Measurements from ENCODE around the gene PDE12. TPM values are rescaled to one million over a fixed set of nuclear protein-coding genes. Genes with fewer than 3 reads are reported as not detected.

PDE12 gene
- total and polyA plus RNA-seq, 3 experiments from 2014 or later = 15.5 to 33.3 (median 31.6) TPM

DNA sequence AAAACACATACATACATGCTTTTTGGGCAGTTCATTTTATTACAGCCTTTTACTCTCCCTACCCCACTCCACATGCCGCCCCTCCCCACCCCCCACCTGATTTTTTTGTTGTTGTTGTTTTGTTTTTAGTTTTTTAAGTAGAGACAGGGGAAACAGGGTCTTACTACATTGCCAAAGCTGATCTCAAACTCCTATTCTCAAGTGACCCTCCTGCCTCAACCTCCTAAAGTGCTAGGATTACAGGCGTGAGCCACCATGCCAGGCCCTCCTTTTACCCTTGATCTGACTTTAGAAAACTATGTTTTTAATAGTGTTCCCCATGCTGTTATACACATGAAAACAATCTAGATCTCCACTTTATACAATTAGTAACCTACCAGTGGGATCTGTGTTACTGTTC lies 14.8 kb downstream of the PDE12 start:
- no peaks in the 10 kb centered on the region for H3K27me3 ChIP-seq (ENCODE audit: insufficient read depth, low read length, poor library complexity, severe bottlenecking)

GRCh38 chr3:57572096-57572495 lies 16.0 kb downstream of the PDE12 start:
- Mint-ChIP-seq H3K4me3 (no peak overlapping the region), H3K27ac (peak overlapping the region in 2 of 8 donors; percentile 75 to 78), H3K4me1 (peaks cover 2 to 25% (median 22%) of the 10 kb centered on the region in 3 donors), H3K27me3 (no peaks in the 10 kb centered on the region), H3K36me3 (peaks cover 0 to 80% (median 16%) of the 10 kb centered on the region in 3 donors), H3K9me3 (no peaks in the 10 kb centered on the region)
- peaks cover 7% of the 10 kb centered on the region for H3K36me3 ChIP-seq (ENCODE audit: insufficient read depth, low read length)
- H3K27ac ChIP-seq (ENCODE audit: low read depth, low read length) = no peak overlapping the region
- no peak for DNase-seq
- H3K9me3 ChIP-seq (ENCODE audit: low read length) = no peaks in the 10 kb centered on the region
- POLR2A ChIA-PET = interaction anchor here (2.3 kb wide), 1 partner anchor 17 kb away, joined by 8 read pairs; no protein-coding TSS in a partner anchor
- CTCF ChIA-PET = interaction anchor here (0.9 kb wide), 2 partner anchors 16 to 32 kb away, joined by 3 read pairs; partner anchors contain the start of gene PDE12
- H3K4me1 ChIP-seq (ENCODE audit: insufficient read depth, low read length) = no peaks in the 10 kb centered on the region
- H3K4me3 ChIP-seq (ENCODE audit: low read length) = no peak overlapping the region
- no peaks in the 10 kb centered on the region for H3K27me3 ChIP-seq (ENCODE audit: insufficient read depth, low read length, poor library complexity, severe bottlenecking)

More for the DNA sequence above, 14.8 kb downstream of the PDE12 start:
- CTCF ChIA-PET = no interaction called here
- Mint-ChIP-seq H3K9me3 (no peaks in the 10 kb centered on the region), H3K4me3 (no peak overlapping the region), H3K4me1 (peaks cover 2 to 18% (median 18%) of the 10 kb centered on the region in 3 donors), H3K27ac (peak overlapping the region in 5 of 8 donors; percentile 12 to 75 (median 50)), H3K27me3 (no peaks in the 10 kb centered on the region), H3K36me3 (peaks cover 0 to 78% (median 15%) of the 10 kb centered on the region in 3 donors)
- Histone ChIP-seq H3K4me3 (ENCODE audit: low read length) (no peak overlapping the region), H3K36me3 (ENCODE audit: insufficient read depth, low read length) (peaks cover 7% of the 10 kb centered on the region), H3K27ac (ENCODE audit: low read depth, low read length) (no peak overlapping the region), H3K4me1 (ENCODE audit: insufficient read depth, low read length) (no peaks in the 10 kb centered on the region), H3K9me3 (ENCODE audit: low read length) (no peaks in the 10 kb centered on the region)
- POLR2A ChIA-PET = interaction anchor here (2.3 kb wide), 1 partner anchor 16 kb away, joined by 8 read pairs; no protein-coding TSS in a partner anchor
- DNase-seq = no peak

GRCh38 chr3:57575966-57576626 lies 20.0 kb downstream of the PDE12 start:
- Mint-ChIP-seq H3K4me1 (peaks cover 10 to 33% (median 29%) of the 10 kb centered on the region in 3 donors), H3K36me3 (peaks cover 0 to 83% (median 20%) of the 10 kb centered on the region in 3 donors), H3K27ac (peak overlapping the region in 6 of 8 donors; percentile 2 to 78 (median 44)), H3K9me3 (no peaks in the 10 kb centered on the region), H3K27me3 (no peaks in the 10 kb centered on the region), H3K4me3 (no peak overlapping the region)
- H3K4me1 ChIP-seq (ENCODE audit: insufficient read depth, low read length) = no peaks in the 10 kb centered on the region
- DNase-seq = no peak
- peaks cover 6% of the 10 kb centered on the region for H3K36me3 ChIP-seq (ENCODE audit: insufficient read depth, low read length)
- no peak overlapping the region for H3K4me3 ChIP-seq (ENCODE audit: low read length)
- H3K27ac ChIP-seq (ENCODE audit: low read depth, low read length) = no peak overlapping the region
- CTCF ChIA-PET = no interaction called here
- POLR2A ChIA-PET = interaction anchor here (0.5 kb wide), 1 partner anchor 24 kb away, joined by 7 read pairs; no protein-coding TSS in a partner anchor
- H3K9me3 ChIP-seq (ENCODE audit: low read length) = no peaks in the 10 kb centered on the region
- H3K27me3 ChIP-seq (ENCODE audit: insufficient read depth, low read length, poor library complexity, severe bottlenecking) = no peaks in the 10 kb centered on the region

DNA sequence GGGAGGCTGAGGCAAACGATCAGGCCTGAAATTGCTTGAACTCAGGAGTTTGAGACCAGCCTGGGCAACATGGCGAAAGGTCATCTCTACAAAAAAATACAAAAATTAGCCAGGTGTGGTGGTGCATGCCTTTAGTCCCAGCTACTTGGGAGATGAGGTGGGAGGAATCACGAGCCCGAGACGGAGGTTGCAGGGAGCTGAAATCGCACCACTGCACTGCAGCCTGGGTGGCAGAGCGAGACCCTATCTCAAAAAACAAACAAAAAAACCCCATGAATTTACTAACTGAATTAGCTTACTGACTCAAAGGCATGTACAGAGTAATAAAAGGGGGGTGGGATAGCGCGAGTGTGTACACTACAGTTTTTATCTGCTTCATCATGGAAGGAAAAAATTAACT lies 21.7 kb downstream of the PDE12 start:
- Mint-ChIP-seq H3K36me3 (peaks cover 0 to 77% (median 14%) of the 10 kb centered on the region in 3 donors), H3K4me1 (peaks cover 12 to 27% (median 26%) of the 10 kb centered on the region in 3 donors), H3K27ac (peak overlapping the region in 3 of 8 donors; percentile 13 to 51 (median 50)), H3K9me3 (no peaks in the 10 kb centered on the region), H3K4me3 (no peak overlapping the region), H3K27me3 (no peaks in the 10 kb centered on the region)
- Histone ChIP-seq H3K27me3 (ENCODE audit: insufficient read depth, low read length, poor library complexity, severe bottlenecking) (no peaks in the 10 kb centered on the region), H3K4me1 (ENCODE audit: insufficient read depth, low read length) (no peaks in the 10 kb centered on the region), H3K36me3 (ENCODE audit: insufficient read depth, low read length) (peaks cover 10% of the 10 kb centered on the region), H3K9me3 (ENCODE audit: low read length) (no peaks in the 10 kb centered on the region), H3K27ac (ENCODE audit: low read depth, low read length) (no peak overlapping the region), H3K4me3 (ENCODE audit: low read length) (no peak overlapping the region)
- no peak for DNase-seq
- POLR2A ChIA-PET = no interaction called here
- CTCF ChIA-PET = interaction anchor here (1.5 kb wide), 1 partner anchor 18 kb away, joined by 5 read pairs; no protein-coding TSS in a partner anchor

DNA sequence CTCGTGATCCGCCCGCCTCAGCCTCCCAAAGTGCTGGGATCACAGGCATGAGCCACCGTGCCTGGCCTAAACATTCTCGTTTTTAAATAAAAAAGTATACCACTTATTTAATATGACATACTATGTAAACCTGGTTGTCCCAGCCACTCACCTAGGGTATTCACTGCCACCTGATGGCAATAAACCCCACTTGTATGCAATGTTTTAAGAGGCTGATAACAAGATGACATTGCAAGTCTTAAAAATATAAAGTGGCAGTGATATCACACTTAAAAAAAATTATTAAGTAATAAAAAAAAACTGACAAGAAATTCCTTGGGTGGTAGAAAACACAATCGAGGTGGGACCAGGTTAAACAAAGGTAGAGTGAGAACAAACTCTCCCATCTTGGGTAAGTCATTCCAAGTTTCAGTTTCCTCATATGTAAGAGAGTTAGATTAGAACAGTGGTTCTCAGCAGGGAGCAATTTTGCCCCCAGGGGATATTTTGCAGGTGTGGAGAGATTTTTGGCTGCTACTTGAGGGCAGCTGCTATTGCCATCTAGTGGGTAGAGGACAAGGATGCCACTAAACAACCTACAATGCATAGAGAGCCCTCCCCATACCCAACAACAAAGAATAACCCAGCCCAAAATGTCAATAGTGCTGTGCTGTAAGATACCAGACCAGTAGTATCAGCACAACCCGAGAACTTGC lies 26.5 kb downstream of the PDE12 start:
- Mint-ChIP-seq H3K4me3 (no peak overlapping the region), H3K27ac (peak overlapping the region in 6 of 8 donors; percentile 8 to 77 (median 44)), H3K27me3 (peaks cover 0 to 2% of the 10 kb centered on the region in 2 donors), H3K9me3 (no peaks in the 10 kb centered on the region), H3K36me3 (peaks cover 0 to 56% (median 10%) of the 10 kb centered on the region in 3 donors), H3K4me1 (peaks cover 26 to 44% (median 43%) of the 10 kb centered on the region in 3 donors)
- H3K27ac ChIP-seq (ENCODE audit: low read depth, low read length) = no peak overlapping the region
- no peaks in the 10 kb centered on the region for H3K4me1 ChIP-seq (ENCODE audit: insufficient read depth, low read length)
- H3K36me3 ChIP-seq (ENCODE audit: insufficient read depth, low read length) = peaks cover 6% of the 10 kb centered on the region
- POLR2A ChIA-PET = no interaction called here
- H3K9me3 ChIP-seq (ENCODE audit: low read length) = no peaks in the 10 kb centered on the region
- DNase-seq = no peak
- no peak overlapping the region for H3K4me3 ChIP-seq (ENCODE audit: low read length)
- H3K27me3 ChIP-seq (ENCODE audit: insufficient read depth, low read length, poor library complexity, severe bottlenecking) = no peaks in the 10 kb centered on the region
- CTCF ChIA-PET = interaction anchor here (1.2 kb wide), 1 partner anchor 10 kb away, joined by 3 read pairs; no protein-coding TSS in a partner anchor

GRCh38 chr3:57583544-57583943 lies 27.5 kb downstream of the PDE12 start:
- Mint-ChIP-seq H3K36me3 (peaks cover 0 to 52% (median 10%) of the 10 kb centered on the region in 3 donors), H3K9me3 (no peaks in the 10 kb centered on the region), H3K4me1 (peaks cover 29 to 45% (median 44%) of the 10 kb centered on the region in 3 donors), H3K4me3 (no peak overlapping the region), H3K27me3 (peaks cover 0 to 2% of the 10 kb centered on the region in 2 donors), H3K27ac (peak overlapping the region in 3 of 8 donors; percentile 8 to 77 (median 66))
- ChIA-PET POLR2A (no interaction called here), CTCF (interaction anchor here (1.2 kb wide), 1 partner anchor 10 kb away, joined by 3 read pairs; no protein-coding TSS in a partner anchor)
- Histone ChIP-seq H3K9me3 (ENCODE audit: low read length) (no peaks in the 10 kb centered on the region), H3K36me3 (ENCODE audit: insufficient read depth, low read length) (peaks cover 6% of the 10 kb centered on the region), H3K4me1 (ENCODE audit: insufficient read depth, low read length) (no peaks in the 10 kb centered on the region), H3K4me3 (ENCODE audit: low read length) (no peak overlapping the region), H3K27me3 (ENCODE audit: insufficient read depth, low read length, poor library complexity, severe bottlenecking) (no peaks in the 10 kb centered on the region), H3K27ac (ENCODE audit: low read depth, low read length) (no peak overlapping the region)
- DNase-seq = no peak

GRCh38 chr3:57586778-57587177 lies 30.7 kb downstream of the PDE12 start:
- H3K9me3 ChIP-seq (ENCODE audit: low read length) = no peaks in the 10 kb centered on the region
- no peak overlapping the region for H3K27ac ChIP-seq (ENCODE audit: low read depth, low read length)
- H3K36me3 ChIP-seq (ENCODE audit: insufficient read depth, low read length) = no peaks in the 10 kb centered on the region
- no peaks in the 10 kb centered on the region for H3K27me3 ChIP-seq (ENCODE audit: insufficient read depth, low read length, poor library complexity, severe bottlenecking)
- H3K27ac Mint-ChIP-seq = peak overlapping the region in 2 of 8 donors; percentile 21 to 79
- H3K4me3 ChIP-seq (ENCODE audit: low read length) = no peak overlapping the region
- CTCF ChIA-PET = no interaction called here
- H3K27me3 Mint-ChIP-seq = peaks cover 0 to 2% of the 10 kb centered on the region in 2 donors
- H3K36me3 Mint-ChIP-seq = peaks cover 0 to 44% (median 8%) of the 10 kb centered on the region in 3 donors
- POLR2A ChIA-PET = no interaction called here
- peaks cover 29 to 53% (median 52%) of the 10 kb centered on the region in 3 donors for H3K4me1 Mint-ChIP-seq
- DNase-seq = no peak
- no peaks in the 10 kb centered on the region for H3K4me1 ChIP-seq (ENCODE audit: insufficient read depth, low read length)
- no peaks in the 10 kb centered on the region for H3K9me3 Mint-ChIP-seq
- H3K4me3 Mint-ChIP-seq = no peak overlapping the region

GRCh38 chr3:57587905-57588304 lies 31.8 kb downstream of the PDE12 start:
- Mint-ChIP-seq H3K9me3 (no peaks in the 10 kb centered on the region), H3K4me1 (peaks cover 35 to 60% (median 59%) of the 10 kb centered on the region in 3 donors), H3K27me3 (peaks cover 0 to 2% of the 10 kb centered on the region in 2 donors), H3K36me3 (peaks cover 0 to 46% (median 5%) of the 10 kb centered on the region in 3 donors), H3K4me3 (no peak overlapping the region), H3K27ac (peak overlapping the region in 4 of 8 donors; percentile 9 to 49 (median 28))
- ChIA-PET CTCF (no interaction called here), POLR2A (no interaction called here)
- Histone ChIP-seq H3K27ac (ENCODE audit: low read depth, low read length) (no peak overlapping the region), H3K27me3 (ENCODE audit: insufficient read depth, low read length, poor library complexity, severe bottlenecking) (no peaks in the 10 kb centered on the region), H3K4me1 (ENCODE audit: insufficient read depth, low read length) (no peaks in the 10 kb centered on the region), H3K4me3 (ENCODE audit: low read length) (no peak overlapping the region), H3K9me3 (ENCODE audit: low read length) (no peaks in the 10 kb centered on the region), H3K36me3 (ENCODE audit: insufficient read depth, low read length) (no peaks in the 10 kb centered on the region)
- DNase-seq = no peak
